ENCODE results near the gene TYRP1.

DNA sequence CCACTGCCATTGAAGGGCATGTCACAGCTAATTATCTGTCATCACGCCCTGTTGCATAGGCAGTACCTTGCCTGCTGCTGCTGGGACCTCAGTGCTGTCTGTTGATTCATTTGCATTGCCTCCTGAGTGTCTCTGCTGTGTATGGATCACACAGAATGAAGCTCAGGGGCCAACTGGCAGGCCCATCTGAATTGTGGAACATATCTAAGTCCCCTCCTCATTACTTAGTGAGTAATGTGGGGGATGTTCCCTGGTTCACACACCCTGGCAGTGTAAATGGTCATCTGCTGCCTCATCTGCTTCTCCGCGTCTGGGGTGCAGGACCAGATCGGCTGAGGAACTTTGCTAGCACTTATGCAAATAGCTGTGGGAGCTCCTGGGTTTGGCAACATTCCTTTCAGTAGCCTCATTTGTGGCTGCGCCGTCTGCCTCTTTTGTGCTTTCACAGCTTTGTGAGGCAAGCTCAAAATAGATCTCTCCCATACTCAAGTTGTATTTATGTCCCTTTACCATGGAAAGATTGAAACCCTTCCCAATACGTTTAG is 25.4 kb downstream of the TYRP1 start:
- no peak for TF ChIP-seq POLR2A (IDR thresholded peaks at IDR 0.05)
- TF ChIP-seq, protein P1, sequence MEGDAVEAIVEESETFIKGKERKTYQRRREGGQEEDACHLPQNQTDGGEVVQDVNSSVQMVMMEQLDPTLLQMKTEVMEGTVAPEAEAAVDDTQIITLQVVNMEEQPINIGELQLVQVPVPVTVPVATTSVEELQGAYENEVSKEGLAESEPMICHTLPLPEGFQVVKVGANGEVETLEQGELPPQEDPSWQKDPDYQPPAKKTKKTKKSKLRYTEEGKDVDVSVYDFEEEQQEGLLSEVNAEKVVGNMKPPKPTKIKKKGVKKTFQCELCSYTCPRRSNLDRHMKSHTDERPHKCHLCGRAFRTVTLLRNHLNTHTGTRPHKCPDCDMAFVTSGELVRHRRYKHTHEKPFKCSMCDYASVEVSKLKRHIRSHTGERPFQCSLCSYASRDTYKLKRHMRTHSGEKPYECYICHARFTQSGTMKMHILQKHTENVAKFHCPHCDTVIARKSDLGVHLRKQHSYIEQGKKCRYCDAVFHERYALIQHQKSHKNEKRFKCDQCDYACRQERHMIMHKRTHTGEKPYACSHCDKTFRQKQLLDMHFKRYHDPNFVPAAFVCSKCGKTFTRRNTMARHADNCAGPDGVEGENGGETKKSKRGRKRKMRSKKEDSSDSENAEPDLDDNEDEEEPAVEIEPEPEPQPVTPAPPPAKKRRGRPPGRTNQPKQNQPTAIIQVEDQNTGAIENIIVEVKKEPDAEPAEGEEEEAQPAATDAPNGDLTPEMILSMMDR (IDR thresholded peaks at IDR 0.05), result no peak

Data from body of pancreas (tissue), 4 donors.